ENCODE results near the gene TLDC2.
"Not testable (repeated sequence)": the region's sequence is repeated elsewhere in the genome, so short reads cannot be mapped to it uniquely, and the experiment has no call there.

Gene TLDC2

GRCh38 chr20:36871640-36872570, 4.0 kb upstream of the TLDC2 start:
- DNase-seq, result peak; percentile 24

GRCh38 chr20:36872852-36873251, 3.1 kb upstream of the TLDC2 start:
- no peak for DNase-seq

- peak; percentile 73 for DNase-seq
These were observed 2.3 kb upstream of the TLDC2 start for GRCh38 chr20:36873498-36874189.

- DNase-seq, result not testable (repeated sequence)
These were observed 845 bp upstream of the TLDC2 start for GRCh38 chr20:36875093-36875492.

GRCh38 chr20:36876473-36876833, 515 bp downstream of the TLDC2 start:
- DNase-seq, result no peak

GRCh38 chr20:36878941-36879340, 3.0 kb downstream of the TLDC2 start:
- no peak for DNase-seq

- DNase-seq, result no peak
These were observed 4.9 kb downstream of the TLDC2 start for GRCh38 chr20:36880741-36881250.

- DNase-seq, result no peak
These were observed 5.4 kb downstream of the TLDC2 start for GRCh38 chr20:36881331-36881730.

GRCh38 chr20:36881888-36882287, 6.0 kb downstream of the TLDC2 start:
- DNase-seq, result no peak

GRCh38 chr20:36883977-36884535, 8.1 kb downstream of the TLDC2 start:
- peak; percentile 71 for DNase-seq

- peak; percentile 32 for DNase-seq
These were observed 9.4 kb downstream of the TLDC2 start for GRCh38 chr20:36885356-36885755.

- peak; percentile 57 for DNase-seq
These were observed 11.2 kb downstream of the TLDC2 start for GRCh38 chr20:36886859-36887751.

GRCh38 chr20:36887752-36888090, 11.8 kb downstream of the TLDC2 start:
- DNase-seq, result no peak

- DNase-seq, result no peak
These were observed 13.1 kb downstream of the TLDC2 start for GRCh38 chr20:36888880-36889516.

GRCh38 chr20:36890586-36890985, 14.6 kb downstream of the TLDC2 start:
- no peak for DNase-seq

GRCh38 chr20:36891211-36891610, 15.3 kb downstream of the TLDC2 start:
- DNase-seq, result no peak

- DNase-seq, result no peak
These were observed 17.9 kb downstream of the TLDC2 start for GRCh38 chr20:36893801-36894200.

- DNase-seq, result no peak
These were observed 19.1 kb downstream of the TLDC2 start for GRCh38 chr20:36895036-36895435.

- DNase-seq, result no peak
These were observed 28.8 kb downstream of the TLDC2 start for GRCh38 chr20:36904690-36905089.

GRCh38 chr20:36905566-36905965, 29.6 kb downstream of the TLDC2 start:
- DNase-seq, result not testable (repeated sequence)

- DNase-seq, result not testable (repeated sequence)
These were observed 30.1 kb downstream of the TLDC2 start for GRCh38 chr20:36906086-36906485.

GRCh38 chr20:36908603-36909002, 32.7 kb downstream of the TLDC2 start:
- DNase-seq, result no peak
